Panc1 (cell line): ENCODE results near the gene SVIL.

Source experiments
- CTCF ChIP-seq: fragments of 450-650 bp; IDR thresholded peaks from 2 replicates; pipeline ENCODE4 v1.5.1; 2017; ENCODE audit warnings: mild to moderate bottlenecking
- POLR2AphosphoS5 ChIP-seq: IDR thresholded peaks from 2 replicates; pipeline ENCODE4 v1.6.1; 2012; ENCODE audit warnings: mild to moderate bottlenecking, low read depth, low read length, moderate library complexity
- REST ChIP-seq, 2 experiments: IDR thresholded peaks; 2 replicates each; pipeline ENCODE4 v1.6.1; 2011 to 2012; ENCODE audit warnings: low read depth in 2 of 2, control low read depth in 1 of 2, low read length in 1 of 2, mild to moderate bottlenecking in 1 of 2, moderate library complexity in 1 of 2; ENCODE audit not compliant: insufficient read depth in 1 of 2
- TCF7L2 ChIP-seq: IDR thresholded peaks from 2 replicates; pipeline ENCODE4 v1.6.1; 2011; ENCODE audit warnings: mild to moderate bottlenecking, low read depth, low read length, inconsistent platforms

- TF ChIP-seq CTCF (no peak), POLR2AphosphoS5 (no peak), REST (IDR thresholded peaks at IDR 0.05; ENCODE audit: insufficient read depth in 1 of 2, low read depth in 2 of 2, low read length in 1 of 2) (no peak), TCF7L2 (no peak)
Observed at GRCh38 chr10:29648983-29649268, 14.2 kb upstream of the SVIL start.
